HG03432 (cell line): Measurements from ENCODE around the gene RNF141.

ENCODE experiments used
- ATAC-seq: cut with Tn5 transposase; IDR thresholded peaks from one replicate; pipeline ENCODE4 v1.9.1; 2021; ENCODE audit warnings: mild to moderate bottlenecking, moderate library complexity; ENCODE audit not compliant: unreplicated experiment

RNF141 gene

GRCh38 chr11:10561947-10562346 lies 21.0 kb upstream of the RNF141 start:
- no peak for ATAC-seq

DNA sequence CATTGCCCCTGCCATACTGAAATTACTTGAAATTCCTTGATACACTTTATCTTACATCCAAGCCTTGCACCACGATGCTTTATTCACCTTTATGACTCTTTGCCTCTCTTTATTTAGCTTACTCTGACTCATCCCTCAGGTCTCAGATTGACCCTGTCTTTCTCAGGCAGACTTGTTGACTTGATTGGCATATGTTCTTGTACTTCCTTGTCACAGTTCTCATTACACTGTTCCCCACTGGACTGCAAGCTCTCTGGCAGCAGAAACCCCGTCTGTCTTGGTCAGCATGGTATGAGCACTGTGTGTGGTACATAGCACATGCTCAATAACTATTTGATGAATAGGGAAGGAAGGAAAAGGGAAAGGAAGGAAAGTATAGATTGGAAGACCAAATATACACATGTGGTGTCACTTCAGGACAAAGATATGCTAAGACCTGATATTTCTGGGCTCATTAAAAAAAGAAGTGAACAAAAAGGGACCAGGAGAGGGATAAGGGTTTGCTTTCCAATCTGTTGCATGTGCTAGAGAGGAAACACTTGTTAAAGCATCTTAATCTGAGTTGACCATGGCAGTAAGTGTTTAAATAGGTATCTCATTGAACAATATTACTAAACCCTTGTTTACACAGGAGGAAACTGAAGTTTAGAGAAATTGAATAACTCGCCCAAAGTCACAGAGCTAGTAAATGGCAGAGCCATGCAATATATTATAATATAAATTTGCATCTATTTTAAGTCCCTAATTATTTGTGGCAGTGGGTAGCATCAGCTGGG lies 20.2 kb upstream of the RNF141 start:
- ATAC-seq = no peak

- ATAC-seq = no peak
These were observed 17.3 kb upstream of the RNF141 start for GRCh38 chr11:10558288-10558687.

DNA sequence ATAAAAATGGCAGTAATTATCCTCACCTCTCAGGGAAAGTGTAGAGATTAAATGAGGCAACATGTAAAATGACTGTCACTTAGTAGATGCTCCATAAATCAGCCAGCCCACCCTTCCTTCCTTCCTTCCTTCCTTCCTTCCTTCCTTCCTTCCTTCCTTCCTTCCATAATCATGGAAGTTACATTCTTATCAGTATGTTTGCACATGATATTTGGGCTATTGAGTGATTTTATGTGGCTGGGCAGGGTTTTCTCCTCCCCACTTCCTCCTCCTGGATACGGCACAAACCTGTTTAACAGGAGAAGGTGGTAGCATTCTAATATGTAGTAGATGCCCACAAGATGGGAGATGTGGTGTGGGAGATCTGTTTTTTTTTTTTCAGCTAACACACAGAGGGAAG lies 15.6 kb upstream of the RNF141 start:
- ATAC-seq = no peak

- no peak for ATAC-seq
These were observed 10.9 kb upstream of the RNF141 start for GRCh38 chr11:10551845-10552352.

DNA sequence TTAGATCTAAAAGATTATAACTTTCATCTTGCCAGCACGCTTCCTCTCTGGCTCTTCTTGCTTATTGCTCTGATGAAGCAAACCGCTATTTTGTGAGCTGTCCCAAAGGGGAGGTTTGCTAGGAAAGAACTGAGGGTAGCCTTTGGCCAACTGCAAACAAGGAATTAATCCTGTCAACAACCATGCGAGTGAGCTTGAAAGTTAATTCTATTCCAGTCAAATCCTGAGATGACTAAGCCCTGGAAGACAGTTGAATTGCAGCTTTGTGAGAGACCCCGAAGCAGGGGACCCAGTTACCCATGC lies 10.3 kb upstream of the RNF141 start:
- ATAC-seq = no peak

- no peak for ATAC-seq
These were observed 9.7 kb upstream of the RNF141 start for GRCh38 chr11:10550503-10551289.

- no peak for ATAC-seq
These were observed 3.8 kb upstream of the RNF141 start for GRCh38 chr11:10544491-10545465.

GRCh38 chr11:10543782-10544181 lies 2.8 kb upstream of the RNF141 start:
- no peak for ATAC-seq

GRCh38 chr11:10542776-10543175 lies 1.8 kb upstream of the RNF141 start:
- ATAC-seq = no peak

- ATAC-seq = no peak
These were observed 559 bp upstream of the RNF141 start for GRCh38 chr11:10541561-10541930.

GRCh38 chr11:10540546-10540914 lies 457 bp downstream of the RNF141 start:
- ATAC-seq = peak; percentile 28

DNA sequence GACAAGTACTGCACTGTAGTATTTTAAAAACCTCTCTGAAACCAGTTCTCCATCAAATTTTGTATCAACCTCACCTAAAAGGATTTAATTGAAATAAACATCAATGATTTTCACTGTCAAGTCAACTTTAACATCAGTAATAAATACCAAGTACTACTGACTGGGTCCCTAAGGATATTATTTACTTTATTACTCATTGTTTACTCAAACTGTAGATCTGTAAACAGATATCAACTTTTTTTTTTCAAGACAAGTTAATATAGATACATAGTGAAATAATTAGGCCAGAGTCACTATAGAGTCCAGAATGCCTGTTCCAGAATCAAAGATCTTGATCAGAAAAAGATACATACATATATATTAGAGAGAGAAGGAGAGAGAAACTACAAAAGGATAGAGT lies 1.6 kb downstream of the RNF141 start:
- no peak for ATAC-seq

DNA sequence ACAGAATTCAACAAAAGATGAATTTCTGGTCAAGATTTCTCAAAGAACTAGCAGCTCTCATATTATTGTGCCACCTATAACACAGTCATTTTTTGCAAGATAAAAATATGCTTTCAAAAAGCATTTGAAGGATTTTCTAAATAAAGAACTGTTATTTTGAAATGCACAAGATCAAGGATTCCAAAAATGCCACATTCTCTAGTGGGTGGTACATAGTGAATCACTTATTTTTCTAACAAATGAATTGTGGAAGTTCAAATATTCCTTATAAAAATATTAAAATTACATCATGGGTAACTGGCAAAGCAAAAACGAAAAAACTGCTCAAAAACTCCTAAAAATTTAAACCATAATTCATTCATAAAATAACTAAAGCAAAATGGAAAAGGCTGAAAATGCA lies 2.1 kb downstream of the RNF141 start:
- ATAC-seq = no peak

GRCh38 chr11:10537600-10537999 lies 3.4 kb downstream of the RNF141 start:
- no peak for ATAC-seq

DNA sequence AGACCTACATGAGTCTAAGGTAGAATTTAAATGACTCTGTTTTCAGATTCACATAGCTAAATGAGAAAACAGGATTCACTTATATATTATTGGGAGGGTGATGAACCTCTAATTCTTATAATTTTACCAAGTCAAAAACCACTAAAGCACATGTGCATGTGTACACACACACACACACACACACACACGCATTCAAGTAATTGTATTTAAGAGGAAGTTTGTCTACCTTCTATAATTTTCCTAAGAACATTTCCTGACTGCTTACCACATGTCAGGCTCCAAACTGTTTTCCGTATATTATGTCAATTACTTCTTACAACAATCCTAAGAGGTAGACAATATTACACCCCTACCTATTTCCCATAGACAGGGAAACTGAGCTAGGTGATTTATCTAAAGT lies 6.7 kb downstream of the RNF141 start:
- ATAC-seq = no peak

DNA sequence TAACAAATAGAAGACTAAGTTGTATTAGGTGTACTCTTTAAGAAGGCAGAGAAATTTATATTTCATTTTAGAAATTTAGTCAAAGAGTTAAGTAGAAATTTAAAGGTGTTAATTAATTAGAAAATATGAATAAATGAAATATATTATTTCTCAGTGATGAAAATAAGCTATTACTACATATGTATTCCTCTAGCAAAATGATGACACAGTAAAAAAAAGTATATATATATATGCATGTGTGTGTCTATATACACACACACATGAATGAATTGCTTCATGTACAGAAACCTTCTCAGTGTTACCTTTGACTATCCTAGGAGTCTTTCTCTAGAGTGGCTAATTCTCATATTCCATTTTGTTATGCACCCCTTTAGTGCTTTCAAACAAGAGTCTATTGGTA lies 7.7 kb downstream of the RNF141 start:
- ATAC-seq = no peak

DNA sequence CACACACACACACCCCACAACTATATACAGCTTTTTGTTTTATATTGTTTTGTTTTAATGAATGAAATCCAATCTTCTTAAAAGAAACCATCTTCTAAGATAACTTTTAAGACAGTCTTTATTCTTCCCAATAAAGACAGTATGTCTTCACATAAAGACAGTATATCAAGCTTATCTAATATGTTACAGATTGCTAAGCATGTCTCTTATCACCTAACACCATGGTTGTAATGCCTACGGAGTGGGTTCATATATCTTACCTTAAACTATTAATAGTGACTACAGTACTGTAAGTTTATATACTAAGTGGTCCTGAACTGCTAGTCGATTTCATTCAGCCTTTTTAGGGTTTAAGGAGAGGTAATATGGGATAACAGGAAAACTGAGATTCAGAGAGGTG lies 8.5 kb downstream of the RNF141 start:
- ATAC-seq = no peak

- no peak for ATAC-seq
These were observed 11.7 kb downstream of the RNF141 start for GRCh38 chr11:10529279-10529678.

- no peak for ATAC-seq
These were observed 12.9 kb downstream of the RNF141 start for GRCh38 chr11:10528121-10528520.
